G401 (cell line): ENCODE measurements around the gene APOC1. TPM values are rescaled to one million over a fixed set of nuclear protein-coding genes. Genes with fewer than 3 reads are reported as not detected.
"Not testable (repeated sequence)": the region's sequence is repeated elsewhere in the genome, so short reads cannot be mapped to it uniquely, and the experiment has no call there.

Experiments used
- DNase-seq: peaks from one replicate; pipeline ENCODE4 v3.0.0-alpha.2; 2015; ENCODE audit warnings: low spot score
- in situ Hi-C: cut with HindIII; loops from 2 replicates; pipeline ENCODE4 v1.10.0; 2016; ENCODE audit warnings: low sequenced_read_pairs, mixed read lengths
- total RNA-seq: library from RNA; depleted of rRNA; stranded (reverse); fragments of >200 nt; shearing (Covaris generic); gene quantifications from 2 replicates; pipeline ENCODE4 v1.2.3, GENCODE V29; 2014; rRNA removed

Gene APOC1
- total RNA-seq = 182 and 412 TPM in 2 replicates

- peak; percentile 88 for DNase-seq
- in situ Hi-C loops = not testable (repeated sequence)
Measured at GRCh38 chr19:44914433-44915206, at the start of gene APOC1. Gene APOC1, plus strand, starts transcription at chr19:44914608. Its CDS starts 284 bp downstream, at chr19:44914892.

- in situ Hi-C loops = no loop called here
- DNase-seq = no peak
Measured at GRCh38 chr19:44865196-44865767, 49.1 kb upstream of the APOC1 start.

- no peak for DNase-seq
- in situ Hi-C loops = no loop called here
Measured at GRCh38 chr19:44866664-44867063, 47.7 kb upstream of the APOC1 start.

GRCh38 chr19:44867578-44867977, 46.8 kb upstream of the APOC1 start:
- in situ Hi-C loops = no loop called here
- DNase-seq = no peak

- DNase-seq = no peak
- in situ Hi-C loops = no loop called here
Measured at GRCh38 chr19:44869733-44870470, 44.5 kb upstream of the APOC1 start.

- in situ Hi-C loops = no loop called here
- no peak for DNase-seq
Measured at GRCh38 chr19:44871809-44872208, 42.6 kb upstream of the APOC1 start.

GRCh38 chr19:44872661-44873060, 41.7 kb upstream of the APOC1 start:
- DNase-seq = no peak
- in situ Hi-C loops = no loop called here

- DNase-seq = no peak
- in situ Hi-C loops = no loop called here
Measured at GRCh38 chr19:44874317-44874716, 40.1 kb upstream of the APOC1 start.

- in situ Hi-C loops = no loop called here
- DNase-seq = no peak
Measured at GRCh38 chr19:44875666-44876451, 38.5 kb upstream of the APOC1 start.

- DNase-seq = no peak
- in situ Hi-C loops = no loop called here
Measured at GRCh38 chr19:44876930-44877535, 37.4 kb upstream of the APOC1 start.

- DNase-seq = no peak
- in situ Hi-C loops = no loop called here
Measured at GRCh38 chr19:44878120-44878865, 36.1 kb upstream of the APOC1 start.

- in situ Hi-C loops = no loop called here
- no peak for DNase-seq
Measured at GRCh38 chr19:44879309-44880065, 34.9 kb upstream of the APOC1 start.

GRCh38 chr19:44882063-44882462, 32.3 kb upstream of the APOC1 start:
- DNase-seq = no peak
- in situ Hi-C loops = no loop called here

GRCh38 chr19:44882619-44883397, 31.6 kb upstream of the APOC1 start:
- in situ Hi-C loops, DNase-seq: not testable (repeated sequence)

- in situ Hi-C loops = no loop called here
- DNase-seq = no peak
Measured at GRCh38 chr19:44883922-44884321, 30.5 kb upstream of the APOC1 start.

- DNase-seq = no peak
- in situ Hi-C loops = no loop called here
Measured at GRCh38 chr19:44884566-44884965, 29.8 kb upstream of the APOC1 start.

- in situ Hi-C loops = no loop called here
- DNase-seq = no peak
Measured at GRCh38 chr19:44886141-44886540, 28.3 kb upstream of the APOC1 start.
